GM12878 (cell line): Measurements from ENCODE around the gene PDPK1. TPM values are rescaled to one million over a fixed set of nuclear protein-coding genes. Genes with fewer than 3 reads are reported as not detected.

ENCODE experiments used
- CREM ChIP-seq: IDR thresholded peaks from 2 replicates; pipeline ENCODE4 v1.6.1; 2014; ENCODE audit warnings: antibody characterized with exemption, low read depth
- EGR1 ChIP-seq, 2 experiments: IDR thresholded peaks; 1 replicate in 1 of 2; 2 replicates in 1 of 2; pipeline ENCODE4 v1.6.1; 2011 to 2012; ENCODE audit warnings: low read depth in 2 of 2, low read length in 2 of 2, borderline replicate concordance in 1 of 2, mild to moderate bottlenecking in 1 of 2, moderate library complexity in 1 of 2
- ESRRA ChIP-seq: IDR thresholded peaks from 2 replicates; pipeline ENCODE4 v1.6.1; 2012; ENCODE audit warnings: mild to moderate bottlenecking, low read length, improper control_type of control experiment
- HCFC1 ChIP-seq: fragments of 150-350 bp; IDR thresholded peaks from 2 replicates; pipeline ENCODE4 v1.6.1; 2014; ENCODE audit warnings: low read length
- JUND ChIP-seq: IDR thresholded peaks from 2 replicates; pipeline ENCODE4 v1.6.1; 2012; ENCODE audit warnings: low read depth, mild to moderate bottlenecking, low read length, improper control_type of control experiment, moderate library complexity
- MEF2A ChIP-seq: IDR thresholded peaks from 2 replicates; pipeline ENCODE4 v1.6.1; 2011; ENCODE audit warnings: low read depth, mild to moderate bottlenecking, low read length, moderate library complexity; ENCODE audit not compliant: insufficient read depth
- NFXL1 ChIP-seq: fragments of 450-650 bp; IDR thresholded peaks from 2 replicates; pipeline ENCODE4 v1.6.1; 2017; ENCODE audit warnings: antibody characterized with exemption, mild to moderate bottlenecking, borderline replicate concordance
- NRF1 ChIP-seq: conservative IDR thresholded peaks from 2 replicates; pipeline ENCODE4 v1.6.1; 2011; ENCODE audit warnings: mild to moderate bottlenecking, low read depth, low read length, improper control_type of control experiment
- RELA ChIP-seq: fragments of 450-650 bp; IDR thresholded peaks from 2 replicates; pipeline ENCODE4 v1.8.0; 2014; ENCODE audit warnings: borderline replicate concordance; ENCODE audit not compliant: partially characterized antibody
- SMAD1 ChIP-seq: fragments of 450-650 bp; IDR thresholded peaks from 2 replicates; pipeline ENCODE4 v1.6.1; 2018; ENCODE audit warnings: mild to moderate bottlenecking, low read depth; ENCODE audit not compliant: partially characterized antibody
- SMAD5 ChIP-seq: IDR thresholded peaks from 2 replicates; pipeline ENCODE4 v1.6.1; 2016; ENCODE audit warnings: antibody characterized with exemption, low read depth
- ZBTB4 ChIP-seq: fragments of 450-650 bp; formaldehyde crosslinking; IDR thresholded peaks from 2 replicates; pipeline ENCODE4 v1.4.0; 2022; ENCODE audit warnings: mild to moderate bottlenecking, moderate library complexity
- ZNF24 ChIP-seq: fragments of 450-650 bp; IDR thresholded peaks from 2 replicates; pipeline ENCODE4 v1.6.1; 2017; ENCODE audit warnings: antibody characterized with exemption, mild to moderate bottlenecking
- polyA plus RNA-seq, 11 experiments: library from polyadenylated mRNA; depleted of rRNA in 4 of 11; unstranded in 6 of 11; stranded (reverse) in 5 of 11; fragments of >200 nt; fragmentation: Nextera tagmentation in 4 of 11; fragmentation: Illumina TruSeq in 1 of 11; extraction: Ambion mirVana in 4 of 11; extraction: Trizol in 1 of 11; gene quantifications; 1 replicate in 1 of 11; 2 replicates in 10 of 11; pipeline versions ENCODE4 v1.2.1 to v1.2.3, GENCODE V29; 2011 to 2016; ENCODE audit warnings: inconsistent platforms in 2 of 11, missing spikeins in 2 of 11, low read depth in 1 of 11
- total RNA-seq, 4 experiments: library from RNA; depleted of rRNA in 3 of 4; stranded (reverse); fragments of >200 nt in 3 of 4; fragmentation: Illumina TruSeq in 1 of 4; extraction: Trizol in 1 of 4; gene quantifications; 2 replicates each; pipeline versions ENCODE4 v1.2.1 to v1.2.3, GENCODE V29; 2013 to 2021
- TF ChIP-seq, protein P1 (sequence below): fragments of 450-650 bp; IDR thresholded peaks from 2 replicates; pipeline ENCODE4 v1.6.1; 2017; ENCODE audit warnings: antibody characterized with exemption, mild to moderate bottlenecking, moderate library complexity
- TF ChIP-seq, protein P2 (sequence below): fragments of 450-650 bp; conservative IDR thresholded peaks from 2 replicates; pipeline ENCODE4 v1.6.1; 2017; ENCODE audit warnings: mild to moderate bottlenecking, moderate library complexity

PDPK1 gene
- total and polyA plus RNA-seq, 10 of the 15 experiments (the other 5 are each of a cell fraction or from before 2014, with no cell fraction given) = 3.9 to 41.3 (median 25.5) TPM

DNA sequence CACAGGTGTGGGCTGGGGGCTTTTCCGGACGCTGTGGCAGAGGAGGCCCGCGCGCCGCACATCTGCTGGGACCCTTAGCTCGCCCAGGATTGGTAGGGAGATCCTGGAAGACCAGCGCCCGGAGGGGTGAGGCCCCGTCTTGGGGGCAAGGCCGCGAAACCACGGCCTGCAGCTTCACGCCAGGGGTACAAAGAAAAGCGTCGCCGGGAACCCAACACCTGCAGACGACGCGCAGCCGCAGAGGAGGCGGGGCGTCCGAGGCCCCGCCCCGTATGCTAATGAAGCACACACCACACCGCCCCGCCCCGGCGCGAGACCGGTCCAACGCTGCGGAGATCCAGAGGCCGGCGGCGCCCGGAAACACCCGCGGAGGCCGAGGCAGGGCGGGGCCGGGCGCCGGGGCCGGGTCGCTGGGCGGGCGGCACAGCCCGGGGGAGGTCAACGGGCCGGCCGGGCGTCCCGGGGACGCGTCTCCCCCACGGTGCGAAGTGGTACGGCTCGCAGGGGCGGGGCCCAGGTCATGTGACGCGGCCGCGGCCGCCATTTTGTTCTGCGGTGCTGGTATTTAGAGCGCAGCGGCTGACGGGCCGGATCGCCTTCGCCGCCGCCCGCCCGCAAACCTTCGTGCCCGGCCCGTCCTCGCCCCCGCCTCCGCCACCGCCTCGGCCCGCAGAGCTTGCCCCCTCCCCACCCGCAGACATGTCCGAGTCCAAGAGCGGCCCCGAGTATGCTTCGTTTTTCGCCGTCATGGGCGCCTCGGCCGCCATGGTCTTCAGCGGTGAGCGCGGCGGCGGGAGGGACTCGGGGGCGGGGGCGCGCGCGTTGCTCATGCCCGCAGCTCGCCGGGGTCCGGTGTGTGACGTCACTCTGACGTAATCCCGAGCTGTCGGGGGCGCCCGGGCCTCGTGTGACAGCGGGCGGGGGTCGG lies 24.2 kb upstream of the PDPK1 start, which contains the start of gene ATP6V0C (continued):
- TF ChIP-seq, protein P1, sequence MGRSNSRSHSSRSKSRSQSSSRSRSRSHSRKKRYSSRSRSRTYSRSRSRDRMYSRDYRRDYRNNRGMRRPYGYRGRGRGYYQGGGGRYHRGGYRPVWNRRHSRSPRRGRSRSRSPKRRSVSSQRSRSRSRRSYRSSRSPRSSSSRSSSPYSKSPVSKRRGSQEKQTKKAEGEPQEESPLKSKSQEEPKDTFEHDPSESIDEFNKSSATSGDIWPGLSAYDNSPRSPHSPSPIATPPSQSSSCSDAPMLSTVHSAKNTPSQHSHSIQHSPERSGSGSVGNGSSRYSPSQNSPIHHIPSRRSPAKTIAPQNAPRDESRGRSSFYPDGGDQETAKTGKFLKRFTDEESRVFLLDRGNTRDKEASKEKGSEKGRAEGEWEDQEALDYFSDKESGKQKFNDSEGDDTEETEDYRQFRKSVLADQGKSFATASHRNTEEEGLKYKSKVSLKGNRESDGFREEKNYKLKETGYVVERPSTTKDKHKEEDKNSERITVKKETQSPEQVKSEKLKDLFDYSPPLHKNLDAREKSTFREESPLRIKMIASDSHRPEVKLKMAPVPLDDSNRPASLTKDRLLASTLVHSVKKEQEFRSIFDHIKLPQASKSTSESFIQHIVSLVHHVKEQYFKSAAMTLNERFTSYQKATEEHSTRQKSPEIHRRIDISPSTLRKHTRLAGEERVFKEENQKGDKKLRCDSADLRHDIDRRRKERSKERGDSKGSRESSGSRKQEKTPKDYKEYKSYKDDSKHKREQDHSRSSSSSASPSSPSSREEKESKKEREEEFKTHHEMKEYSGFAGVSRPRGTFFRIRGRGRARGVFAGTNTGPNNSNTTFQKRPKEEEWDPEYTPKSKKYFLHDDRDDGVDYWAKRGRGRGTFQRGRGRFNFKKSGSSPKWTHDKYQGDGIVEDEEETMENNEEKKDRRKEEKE = peak; percentile 93
- no peak for TF ChIP-seq ESRRA
- TF ChIP-seq NRF1 = peak; percentile 56
- peak; percentile 97 for TF ChIP-seq JUND
- TF ChIP-seq RELA = peak; percentile 62
- TF ChIP-seq SMAD1 = no peak
- TF ChIP-seq MEF2A = 0 out of 2 replicates have a peak, but pooled peaks have one; percentile 4
- TF ChIP-seq CREM = peak; percentile 88
- TF ChIP-seq NFXL1 = 0 out of 2 replicates have a peak, but pooled peaks have one; percentile 38
- 0 out of 3 replicates have a peak, but pooled peaks of 1 of the 2 experiments have one; percentile 10 for TF ChIP-seq EGR1 (IDR thresholded peaks at IDR 0.05; ENCODE audit: borderline replicate concordance in 1 of 2, low read depth in 2 of 2, low read length in 2 of 2)
- TF ChIP-seq SMAD5 = peak; percentile 65; the same call in 1 of the 2 replicates
- 0 out of 2 replicates have a peak, but pooled peaks have one; percentile 14 for TF ChIP-seq ZNF24
- no peak for TF ChIP-seq ZBTB4
- TF ChIP-seq HCFC1 = peak; percentile 54
- TF ChIP-seq, protein P2, sequence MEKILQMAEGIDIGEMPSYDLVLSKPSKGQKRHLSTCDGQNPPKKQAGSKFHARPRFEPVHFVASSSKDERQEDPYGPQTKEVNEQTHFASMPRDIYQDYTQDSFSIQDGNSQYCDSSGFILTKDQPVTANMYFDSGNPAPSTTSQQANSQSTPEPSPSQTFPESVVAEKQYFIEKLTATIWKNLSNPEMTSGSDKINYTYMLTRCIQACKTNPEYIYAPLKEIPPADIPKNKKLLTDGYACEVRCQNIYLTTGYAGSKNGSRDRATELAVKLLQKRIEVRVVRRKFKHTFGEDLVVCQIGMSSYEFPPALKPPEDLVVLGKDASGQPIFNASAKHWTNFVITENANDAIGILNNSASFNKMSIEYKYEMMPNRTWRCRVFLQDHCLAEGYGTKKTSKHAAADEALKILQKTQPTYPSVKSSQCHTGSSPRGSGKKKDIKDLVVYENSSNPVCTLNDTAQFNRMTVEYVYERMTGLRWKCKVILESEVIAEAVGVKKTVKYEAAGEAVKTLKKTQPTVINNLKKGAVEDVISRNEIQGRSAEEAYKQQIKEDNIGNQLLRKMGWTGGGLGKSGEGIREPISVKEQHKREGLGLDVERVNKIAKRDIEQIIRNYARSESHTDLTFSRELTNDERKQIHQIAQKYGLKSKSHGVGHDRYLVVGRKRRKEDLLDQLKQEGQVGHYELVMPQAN = peak; percentile 64; the same call in 1 of the 2 replicates
